Esophagus mucosa (tissue), 1 donor: Measurements from ENCODE around the gene PRMT7. TPM values are rescaled to one million over a fixed set of nuclear protein-coding genes. Genes with fewer than 3 reads are reported as not detected.
A peak's percentile ranks its signal among the peaks of the same experiment; 100 is the strongest.

Experiments used
- ATAC-seq: fragments of 200-7000 bp; cut with Tn5 transposase; one replicate; pipeline ENCODE4 v1.9.1; 2020
- total RNA-seq: library from RNA; stranded (reverse); gene quantifications from one replicate; pipeline ENCODE4 v1.2.4, GENCODE V29; 2023
- donor health status: DM: yes; HTN: yes; CAD: no.

Gene PRMT7
- total RNA-seq, 1 donor from 2014 or later = 14.8 TPM

- peak; percentile 38 for ATAC-seq
Observed at GRCh38 chr16:68377667-68378393, 67.0 kb downstream of the PRMT7 start.

DNA sequence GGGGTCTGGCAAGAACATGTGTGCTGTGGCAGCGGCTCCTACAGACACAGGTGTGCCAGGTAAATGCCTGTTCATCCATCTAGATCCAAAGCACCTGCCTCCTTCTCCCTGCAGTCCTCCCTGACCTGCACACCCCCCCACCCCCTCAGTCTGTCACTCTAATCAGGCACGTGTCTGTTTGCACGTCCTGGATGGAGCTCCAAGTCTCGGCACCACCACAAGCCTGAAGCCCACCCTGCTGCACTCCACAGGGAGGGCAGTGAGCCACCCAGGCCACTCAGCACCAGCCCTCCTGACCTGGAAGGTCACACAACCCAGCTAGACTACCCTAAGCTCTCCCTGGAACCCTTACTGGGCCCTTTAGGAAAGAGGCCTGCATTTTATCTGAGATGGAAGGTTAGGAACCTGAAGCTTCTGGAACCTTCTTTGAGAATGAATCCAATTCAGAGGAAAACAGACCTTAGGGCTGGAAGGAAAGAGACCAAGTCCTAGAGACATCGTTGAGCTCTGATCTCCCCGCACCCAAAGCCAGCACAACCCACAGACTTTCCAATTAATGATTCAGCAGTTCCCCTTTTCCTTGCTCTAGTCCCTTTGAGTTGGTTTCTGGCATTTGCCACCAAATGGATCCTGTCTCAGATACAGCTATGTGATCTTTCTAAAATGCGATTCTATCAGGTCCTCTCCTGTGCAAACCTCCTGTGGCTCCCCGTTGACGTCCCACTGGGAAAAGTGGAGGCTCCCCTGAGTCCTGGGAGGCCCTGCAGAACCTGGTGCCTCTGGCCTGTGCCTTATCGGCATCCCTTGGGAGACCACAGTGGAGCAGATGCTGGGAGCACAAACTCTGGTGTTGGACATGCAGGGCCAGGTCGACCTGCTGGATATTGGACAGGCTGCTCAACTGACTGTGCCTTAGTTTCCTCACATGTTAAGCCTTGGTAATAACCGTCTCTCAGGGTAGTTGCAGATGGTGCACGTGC lies 67.9 kb downstream of the PRMT7 start:
- no peak for ATAC-seq

GRCh38 chr16:68379472-68380347 lies 68.9 kb downstream of the PRMT7 start:
- ATAC-seq = no peak

GRCh38 chr16:68380348-68380670 lies 69.5 kb downstream of the PRMT7 start:
- ATAC-seq = no peak

DNA sequence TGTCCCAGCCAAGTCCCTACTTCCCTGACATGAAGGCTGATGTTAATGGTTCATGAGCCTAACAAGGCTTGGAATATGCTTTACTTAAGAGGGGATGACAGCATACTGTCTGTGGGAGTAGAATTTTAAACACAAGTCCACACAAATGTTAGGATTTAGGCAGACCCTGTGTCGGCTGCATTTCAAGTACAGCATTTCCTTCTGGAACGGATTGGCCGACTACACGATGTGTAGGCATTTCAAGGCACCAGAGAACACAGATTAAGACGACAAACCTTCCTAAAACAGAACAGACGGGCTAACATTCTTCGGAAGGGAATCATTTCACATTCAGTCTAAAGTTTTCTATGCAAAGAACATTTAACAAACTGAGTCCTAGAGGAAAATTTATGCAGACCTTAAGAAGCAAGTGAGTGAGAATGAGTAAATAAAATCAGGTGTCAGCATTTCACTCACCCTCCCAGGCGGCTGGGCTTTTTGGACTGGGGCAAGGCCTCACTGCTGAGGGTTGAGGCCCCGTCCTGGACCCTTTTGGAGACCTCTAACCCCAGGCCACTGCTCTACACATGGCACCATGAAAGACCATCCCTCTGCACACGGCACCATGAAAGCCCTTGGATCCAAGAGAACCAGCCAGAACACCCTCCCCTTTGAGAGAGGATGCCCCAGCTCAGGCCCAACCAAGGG lies 70.0 kb downstream of the PRMT7 start:
- no peak for ATAC-seq

DNA sequence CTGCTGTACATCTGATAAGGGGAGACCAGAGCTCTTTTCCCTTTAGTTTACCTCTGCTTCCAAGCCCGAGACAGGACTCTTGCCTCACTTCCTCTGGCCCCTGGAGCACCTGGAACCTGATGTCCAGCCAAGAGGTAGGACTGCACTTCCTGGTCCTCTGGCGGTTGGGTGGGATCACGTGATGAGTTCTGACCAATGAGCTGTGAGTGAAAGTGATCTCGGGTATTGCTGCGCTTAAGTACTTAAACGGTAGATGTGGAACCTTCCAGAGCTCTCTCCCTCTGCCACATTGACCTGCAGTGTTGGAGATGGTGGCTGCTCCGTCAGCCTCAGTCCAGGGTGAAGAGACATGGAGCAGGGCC lies 70.5 kb downstream of the PRMT7 start:
- no peak for ATAC-seq

DNA sequence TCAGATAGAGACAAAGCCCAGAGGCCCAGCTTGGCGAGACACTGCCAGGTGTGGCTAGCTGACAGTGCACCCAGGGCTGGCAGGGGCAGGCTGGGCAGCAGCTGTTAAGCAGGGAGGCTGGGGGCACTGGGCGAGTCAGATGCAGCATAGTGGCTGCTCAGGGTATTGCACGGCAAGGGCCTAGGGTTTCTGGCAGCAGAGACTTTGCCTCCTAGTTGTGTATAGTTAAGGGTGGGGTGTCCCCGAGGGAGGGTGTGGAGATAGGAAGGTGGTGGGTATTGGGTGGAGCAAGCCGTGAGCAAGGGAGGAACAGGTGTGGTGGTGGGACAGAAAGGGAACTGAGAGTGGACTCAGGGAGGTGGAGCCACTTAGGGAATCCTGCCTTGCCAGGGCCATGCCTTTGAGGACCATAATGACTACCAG lies 71.5 kb downstream of the PRMT7 start:
- ATAC-seq = peak; percentile 22

- ATAC-seq = no peak
Observed at GRCh38 chr16:68383858-68384257, 73.0 kb downstream of the PRMT7 start.

DNA sequence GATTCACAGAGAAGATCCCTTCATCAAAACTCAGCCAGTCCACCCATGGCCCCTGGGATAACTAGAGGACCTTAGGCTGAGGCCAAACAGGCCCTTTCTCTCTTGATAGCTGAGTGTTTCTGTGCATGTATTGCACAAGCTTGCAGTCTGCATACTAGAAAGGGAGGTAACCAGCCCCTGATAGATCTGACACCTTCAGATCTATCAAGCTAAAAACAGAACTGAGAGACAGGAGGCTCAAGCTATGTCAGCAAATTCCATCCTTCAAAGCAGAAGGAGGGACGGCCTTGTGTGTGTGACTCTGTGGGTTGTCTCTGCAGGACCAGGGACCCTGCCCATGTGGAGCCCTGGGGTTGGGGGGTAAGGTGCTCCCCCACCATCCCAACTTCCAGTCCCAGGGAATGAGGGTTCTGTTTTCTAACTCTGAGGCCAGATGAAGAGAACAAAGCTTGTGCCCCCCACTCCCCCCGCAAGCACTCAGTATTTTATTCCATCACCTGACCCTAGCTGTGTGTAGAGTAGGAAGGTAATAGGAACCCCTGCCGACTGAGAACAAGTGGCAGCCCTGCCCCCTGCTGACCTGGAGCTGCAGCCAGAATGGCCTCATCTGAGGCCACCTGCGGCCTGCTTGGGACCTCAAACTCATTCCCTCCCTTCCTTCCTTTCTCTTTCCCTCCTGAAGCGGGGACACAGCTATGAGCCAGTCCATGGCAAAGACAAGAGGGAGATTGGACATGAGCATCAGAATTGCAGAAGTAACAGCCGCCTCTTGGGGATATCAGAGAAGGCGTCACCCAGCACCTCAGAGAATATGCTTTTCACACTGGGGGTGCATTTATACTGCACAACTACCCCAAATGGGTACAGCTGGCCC lies 73.7 kb downstream of the PRMT7 start:
- ATAC-seq = no peak

- ATAC-seq = no peak
Observed at GRCh38 chr16:68385371-68385770, 74.6 kb downstream of the PRMT7 start.

DNA sequence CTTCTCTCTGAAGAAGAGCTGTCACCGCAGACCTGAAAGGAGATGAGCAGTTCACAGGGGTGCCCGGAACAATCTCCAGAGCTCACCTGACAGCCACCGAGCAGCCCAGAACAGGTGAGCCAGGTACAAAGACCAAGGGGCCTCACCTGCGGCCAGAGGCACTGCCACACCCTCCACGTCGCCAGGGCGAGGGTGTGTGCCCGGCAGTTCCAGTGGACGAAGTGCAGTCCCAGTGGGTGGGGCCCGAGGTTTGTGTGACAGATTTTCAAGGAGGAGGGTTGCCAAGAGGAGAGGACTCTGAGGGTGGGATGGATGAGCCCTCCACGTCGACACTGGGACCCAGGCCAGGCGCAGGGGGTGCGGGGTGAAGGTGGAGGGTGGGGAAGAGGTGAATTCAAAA lies 75.8 kb downstream of the PRMT7 start:
- ATAC-seq = peak; percentile 67

- ATAC-seq = peak; percentile 18
Observed at GRCh38 chr16:68387301-68387700, 76.5 kb downstream of the PRMT7 start.

DNA sequence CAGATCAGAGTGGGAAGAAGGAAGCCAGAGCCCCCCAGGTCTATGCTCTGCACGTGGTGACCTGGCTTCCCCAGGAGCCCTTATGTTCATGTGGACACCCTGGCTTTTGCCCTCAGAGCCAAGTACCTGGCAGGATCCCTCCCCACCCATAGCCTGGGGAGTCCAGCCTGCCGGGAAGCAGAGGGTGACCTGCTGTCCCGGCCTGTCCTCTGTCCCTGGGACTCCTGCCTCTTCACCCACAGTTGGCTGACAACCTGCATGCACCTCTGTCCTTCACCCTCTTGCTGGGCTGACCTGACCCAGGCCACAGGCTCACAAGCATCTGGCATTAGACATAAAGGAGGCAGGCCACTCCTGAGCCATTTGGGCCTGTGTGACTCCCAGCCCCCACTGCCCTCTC lies 77.3 kb downstream of the PRMT7 start:
- peak; percentile 25 for ATAC-seq

GRCh38 chr16:68389006-68389405 lies 78.2 kb downstream of the PRMT7 start:
- ATAC-seq = no peak

GRCh38 chr16:68389750-68390371 lies 79.0 kb downstream of the PRMT7 start:
- no peak for ATAC-seq

GRCh38 chr16:68393333-68393732 lies 82.5 kb downstream of the PRMT7 start:
- ATAC-seq = no peak

GRCh38 chr16:68395167-68395786 lies 84.5 kb downstream of the PRMT7 start:
- ATAC-seq = no peak

GRCh38 chr16:68395815-68396214 lies 85.0 kb downstream of the PRMT7 start:
- no peak for ATAC-seq

- ATAC-seq = peak; percentile 57
Observed at GRCh38 chr16:68396481-68396880, 85.7 kb downstream of the PRMT7 start.

DNA sequence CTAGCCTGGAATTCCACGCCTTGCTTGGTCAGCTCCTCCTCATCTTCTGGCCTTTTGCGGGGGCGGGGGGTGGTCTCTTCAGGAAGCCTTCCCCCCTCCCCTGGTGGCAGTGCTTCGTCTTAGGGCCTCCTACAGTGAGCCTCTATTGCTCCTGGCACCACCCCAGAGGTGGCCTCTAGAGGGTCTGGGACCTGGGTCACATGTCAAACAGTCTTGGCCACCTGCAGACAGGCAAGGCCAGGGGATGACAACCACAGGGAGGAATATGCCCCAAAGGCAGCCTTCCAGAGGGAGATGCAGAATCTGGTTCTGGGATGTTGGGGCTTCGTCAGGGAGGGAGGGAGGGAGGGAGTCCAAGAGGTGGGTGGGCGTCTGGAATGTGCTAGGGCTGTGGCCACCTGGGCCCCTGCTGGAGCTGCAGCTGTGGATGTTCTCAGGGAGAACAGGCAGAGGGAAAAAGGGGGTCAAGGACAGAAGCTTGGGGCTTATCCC lies 86.9 kb downstream of the PRMT7 start:
- ATAC-seq = no peak
